ENCODE data around the gene DOLPP1.
A peak's percentile ranks its signal among the peaks of the same experiment; 100 is the strongest.

DOLPP1 gene

GRCh38 chr9:129094387-129095169 lies 13.7 kb downstream of the DOLPP1 start:
- no peak for DNase-seq (ENCODE audit: low spot score)

- no peak for DNase-seq (ENCODE audit: low spot score)
These were observed 14.3 kb downstream of the DOLPP1 start for GRCh38 chr9:129095170-129095667.

- no peak for DNase-seq (ENCODE audit: low spot score)
These were observed 15.0 kb downstream of the DOLPP1 start for GRCh38 chr9:129095908-129096307.

DNA sequence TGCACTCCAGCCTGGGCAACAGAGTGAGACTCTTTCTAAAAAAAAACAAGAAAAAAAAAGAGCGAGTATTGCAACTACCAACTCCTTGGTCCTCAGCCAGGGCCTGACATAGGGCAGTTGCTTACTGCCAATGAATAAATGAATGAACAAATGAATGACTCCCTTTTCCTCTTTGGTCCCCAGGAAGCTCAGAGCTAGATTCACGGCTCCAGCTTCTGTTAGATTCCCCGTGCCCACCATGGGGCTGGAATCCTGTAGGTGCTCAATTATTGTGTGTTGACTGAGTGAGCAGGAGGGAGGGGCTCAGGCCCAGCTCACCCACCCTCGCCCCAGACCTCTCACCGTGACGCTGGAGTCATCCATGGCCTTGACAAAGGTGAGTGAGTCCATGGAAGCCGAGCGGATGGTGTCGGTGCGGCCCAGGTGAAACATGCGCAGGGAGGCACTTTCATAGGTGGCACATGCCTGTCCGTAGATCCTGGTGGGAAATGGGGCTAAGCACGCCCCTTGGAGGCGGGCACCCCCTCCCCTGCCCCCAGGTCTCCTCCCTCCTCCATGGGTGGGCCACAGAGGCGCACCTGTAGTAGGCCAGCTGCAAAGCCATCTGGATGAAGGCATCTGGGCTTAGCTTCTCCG lies 16.9 kb downstream of the DOLPP1 start:
- no peak for DNase-seq (ENCODE audit: low spot score)

DNA sequence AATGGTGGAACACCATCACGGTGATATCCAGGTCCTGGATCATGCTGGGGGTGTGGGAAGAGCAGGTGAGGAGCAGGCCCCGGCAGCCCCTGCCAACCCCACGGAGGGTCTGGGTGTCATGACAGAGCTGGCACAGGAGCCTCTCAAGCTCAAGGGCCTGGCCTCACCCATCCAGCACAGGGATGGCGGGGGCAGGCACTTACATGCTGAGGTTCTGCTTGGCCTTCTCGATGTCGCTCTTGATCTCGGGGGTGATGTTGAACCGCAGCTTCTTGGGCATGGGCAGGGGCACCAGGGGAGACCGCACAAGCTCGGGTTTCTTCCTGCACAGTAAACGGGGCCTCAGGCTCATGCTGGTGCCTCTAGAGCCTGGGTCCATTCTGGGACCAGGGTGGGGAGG lies 17.4 kb downstream of the DOLPP1 start:
- DNase-seq (ENCODE audit: low spot score): no peak

- no peak for DNase-seq (ENCODE audit: low spot score)
These were observed 19.7 kb downstream of the DOLPP1 start for GRCh38 chr9:129100383-129101169.

DNA sequence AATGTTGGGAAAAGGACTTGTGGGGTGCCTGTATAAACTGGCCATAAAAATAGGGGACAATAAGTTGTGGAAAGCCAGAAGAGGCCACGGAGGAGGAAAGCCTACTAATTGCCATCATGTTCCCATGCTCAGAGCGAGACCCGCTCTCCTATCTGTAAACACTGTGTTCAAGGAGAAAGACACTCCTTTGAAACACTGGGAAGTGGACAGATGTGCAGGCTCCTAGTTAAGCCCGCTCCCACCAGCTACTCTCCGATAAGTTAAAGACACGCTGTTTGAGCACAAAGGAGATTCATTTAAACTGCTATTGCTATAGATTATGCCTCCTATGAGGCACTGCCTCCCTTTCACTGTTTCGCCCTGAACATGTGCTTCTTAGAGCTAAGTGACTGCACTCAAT lies 20.4 kb downstream of the DOLPP1 start:
- DNase-seq (ENCODE audit: low spot score): no peak

DNA sequence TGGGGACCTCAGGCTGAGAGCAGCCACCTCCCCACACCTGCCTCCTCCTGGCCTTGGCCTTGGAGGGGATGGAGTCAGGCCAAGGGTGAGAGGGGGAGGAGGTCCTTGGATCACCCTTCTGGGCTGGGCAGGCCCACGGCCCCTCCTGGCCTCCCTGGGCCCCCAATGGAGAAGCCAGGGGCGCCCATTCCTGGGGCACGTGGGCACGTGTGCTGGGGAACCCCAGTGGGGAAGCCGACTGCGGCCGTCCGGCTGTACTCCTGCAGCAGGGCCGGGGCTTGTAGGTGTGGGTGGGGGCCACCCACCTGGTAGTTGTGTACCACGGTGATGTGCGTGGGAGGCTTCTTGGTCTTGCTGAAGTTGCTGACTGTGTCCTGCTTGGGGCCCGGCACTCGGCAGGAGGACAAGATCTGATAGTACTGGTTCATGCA lies 21.2 kb downstream of the DOLPP1 start:
- DNase-seq (ENCODE audit: low spot score): no peak

- DNase-seq (ENCODE audit: low spot score): peak; percentile 56
These were observed 22.1 kb downstream of the DOLPP1 start for GRCh38 chr9:129102791-129103594.

DNA sequence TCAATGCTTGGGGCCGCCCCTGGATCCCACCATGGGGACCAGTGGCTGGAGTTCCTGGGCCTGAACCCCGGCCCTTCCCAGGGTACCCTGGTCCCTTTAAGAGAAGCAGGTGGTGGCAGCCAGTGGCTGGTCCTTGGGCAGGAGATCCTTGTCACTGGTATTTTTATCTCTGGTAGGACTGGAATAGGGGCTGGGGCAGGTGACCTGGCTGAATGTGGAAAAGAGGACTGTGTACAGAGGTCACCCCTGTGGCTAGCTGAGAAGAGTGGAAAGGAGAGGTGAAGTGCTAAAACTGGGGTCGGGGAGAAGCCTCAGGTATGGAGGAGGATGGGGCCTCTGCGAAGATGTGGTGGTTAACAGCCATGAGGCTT lies 22.7 kb downstream of the DOLPP1 start:
- DNase-seq (ENCODE audit: low spot score): no peak

GRCh38 chr9:129104051-129104450 lies 23.1 kb downstream of the DOLPP1 start:
- DNase-seq (ENCODE audit: low spot score): no peak

GRCh38 chr9:129105857-129106694 lies 25.2 kb downstream of the DOLPP1 start:
- no peak for DNase-seq (ENCODE audit: low spot score)

DNA sequence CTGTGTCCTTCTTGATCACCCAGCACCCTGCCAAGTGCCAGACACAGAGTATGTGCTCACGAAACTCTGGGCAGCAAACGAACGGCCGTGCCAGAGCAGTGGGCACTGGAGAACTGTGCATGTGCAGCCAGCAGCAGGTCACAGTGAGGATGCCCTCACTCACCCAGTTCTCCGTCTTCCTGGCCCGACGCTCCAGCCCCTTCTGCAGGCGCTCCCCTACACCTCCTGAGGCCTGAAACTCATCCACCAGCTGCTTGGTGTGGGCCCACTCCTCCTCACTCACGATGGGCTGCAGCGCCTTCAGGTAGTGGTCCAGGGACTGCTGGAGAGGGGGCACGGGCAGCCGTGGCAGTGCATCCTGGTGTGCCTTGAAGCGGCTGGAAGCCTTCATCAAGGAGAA lies 26.7 kb downstream of the DOLPP1 start:
- DNase-seq (ENCODE audit: low spot score): no peak

- DNase-seq (ENCODE audit: low spot score): no peak
These were observed 27.3 kb downstream of the DOLPP1 start for GRCh38 chr9:129108083-129108804.

DNA sequence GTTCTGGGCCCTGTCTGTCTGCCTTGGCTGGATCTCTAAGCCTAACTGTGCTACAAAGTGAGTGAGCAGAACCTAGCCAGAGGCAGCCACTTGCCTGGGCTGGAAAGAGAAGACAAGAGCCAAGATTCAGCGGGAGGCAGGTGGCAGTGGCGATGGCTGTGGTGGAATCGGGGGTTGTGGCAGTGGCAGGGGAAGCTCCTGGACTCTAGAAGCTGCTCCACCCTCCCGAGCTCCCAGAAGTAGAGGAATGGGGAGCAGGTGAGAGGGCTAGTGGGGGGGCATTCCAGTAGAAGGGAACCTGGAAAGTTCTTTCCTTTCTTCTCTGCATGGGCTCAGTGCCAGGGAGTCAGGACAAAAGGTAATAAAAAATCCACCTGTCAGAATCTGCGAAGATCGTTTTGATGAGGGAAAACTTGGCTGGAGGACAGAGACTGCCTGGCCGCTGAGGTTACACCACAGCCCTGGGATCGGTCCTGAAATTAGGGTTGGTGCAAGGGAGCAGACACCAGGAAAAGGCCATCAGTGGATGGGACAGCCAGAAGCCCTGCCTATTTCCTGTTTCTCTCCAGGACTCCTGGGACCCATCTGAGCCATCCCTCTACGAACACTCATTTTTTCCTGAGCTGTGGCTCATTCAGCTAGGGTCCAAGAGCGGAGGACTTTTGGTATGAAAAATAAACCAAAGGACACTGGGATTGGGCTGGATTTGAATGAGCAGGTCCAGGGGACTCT lies 28.1 kb downstream of the DOLPP1 start:
- DNase-seq (ENCODE audit: low spot score): no peak

DNA sequence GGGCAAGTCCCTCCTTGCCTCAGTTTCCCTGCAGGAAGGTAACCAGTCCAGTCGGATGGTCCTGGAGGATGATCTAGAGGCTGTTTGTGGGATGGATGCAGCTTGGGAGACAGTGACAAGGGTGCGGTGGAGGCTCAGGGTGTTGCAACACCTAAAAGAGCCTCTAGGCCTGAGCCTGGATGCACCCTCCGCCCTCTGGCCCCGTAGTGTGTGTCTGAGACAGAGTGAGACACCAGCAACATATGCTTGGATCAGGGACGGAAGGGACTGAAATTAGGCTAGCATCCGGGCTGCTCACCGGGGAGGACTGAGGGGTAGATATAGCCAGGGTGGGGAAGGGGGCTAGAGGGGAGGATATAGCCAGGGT lies 28.6 kb downstream of the DOLPP1 start:
- DNase-seq (ENCODE audit: low spot score): peak; percentile 13

DNA sequence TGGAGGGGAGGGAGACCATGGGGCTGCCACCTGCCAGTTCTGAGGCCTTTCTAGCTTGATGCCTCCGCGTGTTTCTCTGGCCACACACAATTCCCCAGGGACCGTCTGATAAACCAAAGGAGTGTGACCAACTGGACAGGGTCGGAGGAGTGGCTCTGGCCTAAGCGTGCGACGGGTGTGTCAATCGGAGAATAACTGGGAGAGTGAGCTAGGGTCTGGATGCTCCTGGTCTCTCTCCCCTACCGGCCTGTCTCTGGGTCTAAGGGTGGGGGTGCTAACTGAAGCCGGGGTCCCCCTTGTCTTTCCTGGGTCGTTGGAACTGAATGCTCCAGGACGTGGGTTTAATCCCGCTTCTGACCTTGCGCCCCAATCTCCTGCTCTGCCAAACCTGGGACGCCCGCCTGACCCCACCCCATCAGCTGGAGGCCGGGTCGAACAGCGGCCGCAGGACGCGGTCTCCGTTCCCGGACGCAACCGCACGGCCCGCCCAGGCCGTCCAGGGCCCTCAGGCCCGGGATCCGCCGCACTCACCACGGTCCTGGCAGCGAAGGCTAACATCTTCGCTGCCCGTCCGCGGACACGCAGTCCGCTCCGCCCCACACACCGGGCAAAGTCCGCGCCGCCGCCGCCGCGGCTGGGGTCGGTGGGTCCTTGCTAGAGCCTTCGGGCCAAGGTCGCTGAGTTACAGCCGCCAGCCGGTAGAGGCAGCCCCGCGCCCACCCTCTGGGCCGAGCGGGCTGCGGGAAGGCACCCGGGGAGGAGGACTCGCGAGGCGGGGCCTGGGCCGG lies 29.2 kb downstream of the DOLPP1 start:
- DNase-seq (ENCODE audit: low spot score): no peak

GRCh38 chr9:129110740-129111527 lies 30.0 kb downstream of the DOLPP1 start, which contains the start of the genes CRAT and PTPA:
Gene CRAT (minus strand): TSS chr9:129110793. CDS start chr9:129110509, 284 bp downstream.
Gene PTPA (plus strand): TSS chr9:129111415. CDS start chr9:129111601, 186 bp downstream.
- DNase-seq (ENCODE audit: low spot score): peak; percentile 94

All from hematopoietic multipotent progenitor cell treated with erythropoietin and hydrocortisone succinate and interleukin-3 and kit ligand, for 17 days (in vitro differentiated cells).